AG09319 (cell line): Measurements from ENCODE around the gene ZSCAN1.
A peak's percentile ranks its signal among the peaks of the same experiment; 100 is the strongest.

Experiments used
- DNase-seq: peaks from one replicate; pipeline ENCODE4 v3.0.0-alpha.2; 2010; ENCODE audit warnings: low read depth; ENCODE audit errors: extremely low read depth
- CTCF ChIP-seq: IDR thresholded peaks from 2 replicates; pipeline ENCODE4 v1.5.1; 2011; ENCODE audit warnings: low read depth, mild to moderate bottlenecking, inconsistent platforms, low read length, moderate library complexity

Gene ZSCAN1

GRCh38 chr19:58033741-58034476 is at the start of gene ZSCAN1:
TSS of gene ZSCAN1 (plus strand) at chr19:58034025. CDS start at chr19:58037837, 3,812 bp downstream.
- DNase-seq: peak; percentile 20
- no peak for TF ChIP-seq CTCF

- TF ChIP-seq CTCF: no peak
- DNase-seq: no peak
These were observed 41.0 kb upstream of the ZSCAN1 start for GRCh38 chr19:57992841-57993240.

GRCh38 chr19:58000677-58001076 is 33.1 kb upstream of the ZSCAN1 start:
- DNase-seq: no peak
- TF ChIP-seq CTCF: no peak

GRCh38 chr19:58001895-58002369 is 31.9 kb upstream of the ZSCAN1 start:
- DNase-seq: no peak
- TF ChIP-seq CTCF: no peak

GRCh38 chr19:58002384-58003173 is 31.2 kb upstream of the ZSCAN1 start, which contains the start of gene ZNF606:
TSS of gene ZNF606 (minus strand) at chr19:58002820. CDS start at chr19:58001319, 1,501 bp downstream.
- peak; percentile 63 for DNase-seq
- TF ChIP-seq CTCF: no peak

GRCh38 chr19:58003174-58003828 is 30.5 kb upstream of the ZSCAN1 start:
- no peak for TF ChIP-seq CTCF
- no peak for DNase-seq
